AG09319 (cell line): ENCODE results near the gene CCDC91.

Source experiments
- DNase-seq: peaks from one replicate; pipeline ENCODE4 v3.0.0-alpha.2; 2010; ENCODE audit warnings: low read depth; ENCODE audit errors: extremely low read depth
- CTCF ChIP-seq: IDR thresholded peaks from 2 replicates; pipeline ENCODE4 v1.5.1; 2011; ENCODE audit warnings: low read depth, mild to moderate bottlenecking, inconsistent platforms, low read length, moderate library complexity

CCDC91 gene

GRCh38 chr12:28340261-28341045, 150.2 kb downstream of the CCDC91 start:
- TF ChIP-seq CTCF = no peak
- no peak for DNase-seq

GRCh38 chr12:28343713-28344112, 153.5 kb downstream of the CCDC91 start:
- no peak for DNase-seq
- TF ChIP-seq CTCF = no peak

GRCh38 chr12:28346567-28346966, 156.3 kb downstream of the CCDC91 start:
- TF ChIP-seq CTCF = no peak
- no peak for DNase-seq

GRCh38 chr12:28349196-28349595, 158.9 kb downstream of the CCDC91 start:
- no peak for TF ChIP-seq CTCF
- no peak for DNase-seq

GRCh38 chr12:28350502-28350901, 160.2 kb downstream of the CCDC91 start:
- DNase-seq = no peak
- TF ChIP-seq CTCF = no peak

- TF ChIP-seq CTCF = no peak
Measured at GRCh38 chr12:28351414-28351813, 161.2 kb downstream of the CCDC91 start.

GRCh38 chr12:28355161-28355560, 164.9 kb downstream of the CCDC91 start:
- TF ChIP-seq CTCF = no peak
- no peak for DNase-seq

More at GRCh38 chr12:28351414-28351813, 161.2 kb downstream of the CCDC91 start:
- no peak for DNase-seq
